Measurements from ENCODE around the gene CCDC196.

- TF ChIP-seq CTCF (IDR thresholded peaks at IDR 0.05; ENCODE audit: low read depth, low read length, poor library complexity, severe bottlenecking) = no peak
- no peak for TF ChIP-seq EZH2phosphoT487 (IDR thresholded peaks at IDR 0.05; ENCODE audit: borderline replicate concordance, low read length)
Observed at GRCh38 chr14:66539034-66539433, 52.9 kb downstream of the CCDC196 start.
